Central memory CD4-positive, alpha-beta T cell (primary cell): Measurements from ENCODE around the gene JMJD1C.
"Not testable (repeated sequence)": the region's sequence is repeated elsewhere in the genome, so short reads cannot be mapped to it uniquely, and the experiment has no call there.

ENCODE experiments used
- DNase-seq: peaks from one replicate; pipeline ENCODE4 v3.0.0; 2022
- total RNA-seq, 3 experiments: gene quantifications; one replicate each; lab custom pipeline; 2026; lab: John Stamatoyannopoulos, UW

JMJD1C gene
- total RNA-seq = 127 to 557 (median 213) reads per million in 3 experiments

- DNase-seq = peak; percentile 55
Observed at GRCh38 chr10:63465293-63466143, at the start of gene JMJD1C. TSS of gene JMJD1C (minus strand) at chr10:63465977. CDS start at chr10:63465662, 315 bp downstream.

GRCh38 chr10:63515002-63515763, 49.4 kb upstream of the JMJD1C start:
- DNase-seq = peak; percentile 33

- no peak for DNase-seq
Observed at GRCh38 chr10:63506554-63506953, 40.8 kb upstream of the JMJD1C start.

GRCh38 chr10:63505562-63505961, 39.8 kb upstream of the JMJD1C start:
- no peak for DNase-seq

- DNase-seq = no peak
Observed at GRCh38 chr10:63504145-63504881, 38.5 kb upstream of the JMJD1C start.

GRCh38 chr10:63503395-63503794, 37.6 kb upstream of the JMJD1C start:
- DNase-seq = no peak

- no peak for DNase-seq
Observed at GRCh38 chr10:63502832-63503231, 37.1 kb upstream of the JMJD1C start.

GRCh38 chr10:63501954-63502353, 36.2 kb upstream of the JMJD1C start:
- no peak for DNase-seq

GRCh38 chr10:63500551-63500950, 34.8 kb upstream of the JMJD1C start:
- not testable (repeated sequence) for DNase-seq

GRCh38 chr10:63498665-63499064, 32.9 kb upstream of the JMJD1C start:
- no peak for DNase-seq

GRCh38 chr10:63497321-63497720, 31.5 kb upstream of the JMJD1C start:
- no peak for DNase-seq

GRCh38 chr10:63496561-63496960, 30.8 kb upstream of the JMJD1C start:
- no peak for DNase-seq

- no peak for DNase-seq
Observed at GRCh38 chr10:63494951-63495350, 29.2 kb upstream of the JMJD1C start.

- no peak for DNase-seq
Observed at GRCh38 chr10:63493004-63493403, 27.2 kb upstream of the JMJD1C start.

GRCh38 chr10:63492317-63492690, 26.5 kb upstream of the JMJD1C start:
- DNase-seq = not testable (repeated sequence)

GRCh38 chr10:63491588-63492316, 26.0 kb upstream of the JMJD1C start:
- no peak for DNase-seq

- no peak for DNase-seq
Observed at GRCh38 chr10:63489838-63490237, 24.1 kb upstream of the JMJD1C start.

- DNase-seq = no peak
Observed at GRCh38 chr10:63487990-63488389, 22.2 kb upstream of the JMJD1C start.

- DNase-seq = no peak
Observed at GRCh38 chr10:63483983-63484382, 18.2 kb upstream of the JMJD1C start.

GRCh38 chr10:63481815-63482421, 16.1 kb upstream of the JMJD1C start:
- no peak for DNase-seq

- DNase-seq = no peak
Observed at GRCh38 chr10:63480237-63480636, 14.5 kb upstream of the JMJD1C start.

- DNase-seq = no peak
Observed at GRCh38 chr10:63478564-63478963, 12.8 kb upstream of the JMJD1C start.
